SK-N-SH treated with all-trans-retinoic acid at 6 μM for 48 hours (cell line): ENCODE results near the gene SUOX.

Source experiments
- ATAC-seq: fragments of 200-7000 bp; cut with Tn5 transposase; 3 replicates; pipeline ENCODE4 v1.9.1; 2020; ENCODE audit warnings: mild to moderate bottlenecking, moderate library complexity
- ARNTL ChIP-seq: fragments of 450-650 bp; formaldehyde crosslinking; IDR thresholded peaks from 2 replicates; pipeline ENCODE4 v1.5.0; 2020; ENCODE audit warnings: low read depth, mild to moderate bottlenecking, moderate library complexity, borderline replicate concordance
- BACH2 ChIP-seq: fragments of 250-450 bp; sonication (Bioruptor Pico); IDR thresholded peaks from 2 replicates; pipeline ENCODE4 v1.9.0; 2021; ENCODE audit warnings: mild to moderate bottlenecking, borderline replicate concordance
- CREB5 ChIP-seq: fragments of 250-450 bp; sonication (Bioruptor Pico); IDR thresholded peaks from 2 replicates; pipeline ENCODE4 v1.5.1; 2020; ENCODE audit warnings: low read depth, mild to moderate bottlenecking, moderate library complexity
- CSDC2 ChIP-seq: fragments of 250-450 bp; sonication (Bioruptor Pico); IDR thresholded peaks from 2 replicates; pipeline ENCODE4 v1.5.0; 2020; ENCODE audit warnings: mild to moderate bottlenecking, moderate library complexity
- CSRNP3 ChIP-seq: fragments of 250-450 bp; sonication (Bioruptor Pico); IDR thresholded peaks from 2 replicates; pipeline ENCODE4 v1.5.1; 2021; ENCODE audit warnings: mild to moderate bottlenecking, moderate library complexity
- ESRRG ChIP-seq: fragments of 250-450 bp; sonication (Bioruptor Pico); IDR thresholded peaks from 2 replicates; pipeline ENCODE4 v1.6.1; 2021; ENCODE audit warnings: mild to moderate bottlenecking
- ISL1 ChIP-seq: fragments of 250-450 bp; sonication (Bioruptor Pico); IDR thresholded peaks from 2 replicates; pipeline ENCODE4 v2.1.2; 2022; ENCODE audit warnings: mild to moderate bottlenecking, moderate library complexity
- OSR1 ChIP-seq: fragments of 250-450 bp; sonication (Bioruptor Pico); IDR thresholded peaks from 2 replicates; pipeline ENCODE4 v1.8.0; 2022; ENCODE audit warnings: moderate library complexity, mild to moderate bottlenecking, inconsistent platforms
- POU6F1 ChIP-seq: fragments of 250-450 bp; sonication (Bioruptor Pico); IDR thresholded peaks from 2 replicates; pipeline ENCODE4 v1.8.0; 2021; ENCODE audit warnings: low read depth, mild to moderate bottlenecking, moderate library complexity, borderline replicate concordance
- PPARA ChIP-seq: fragments of 250-450 bp; sonication (Bioruptor Pico); IDR thresholded peaks from 2 replicates; pipeline ENCODE4 v1.5.0; 2020; ENCODE audit warnings: mild to moderate bottlenecking, borderline replicate concordance
- RARB ChIP-seq: fragments of 250-450 bp; sonication (Bioruptor Pico); IDR thresholded peaks from 2 replicates; pipeline ENCODE4 v1.8.0; 2021; ENCODE audit warnings: mild to moderate bottlenecking, moderate library complexity
- SNAI2 ChIP-seq: fragments of 250-450 bp; sonication (Bioruptor Pico); IDR thresholded peaks from 2 replicates; pipeline ENCODE4 v1.5.0; 2020; ENCODE audit warnings: mild to moderate bottlenecking, moderate library complexity
- TOX ChIP-seq: fragments of 250-450 bp; sonication (Bioruptor Pico); IDR thresholded peaks from 2 replicates; pipeline ENCODE4 v1.8.0; 2021; ENCODE audit warnings: mild to moderate bottlenecking, moderate library complexity, borderline replicate concordance
- TSHZ2 ChIP-seq: fragments of 250-450 bp; sonication (Bioruptor Pico); IDR thresholded peaks from 2 replicates; pipeline ENCODE4 v1.5.0; 2020; ENCODE audit warnings: mild to moderate bottlenecking, moderate library complexity
- ZC3H10 ChIP-seq: fragments of 250-450 bp; sonication (Bioruptor Pico); IDR thresholded peaks from 2 replicates; pipeline ENCODE4 v1.5.1; 2021; ENCODE audit warnings: mild to moderate bottlenecking, moderate library complexity
- ZFP3 ChIP-seq: fragments of 250-450 bp; sonication (Bioruptor Pico); IDR thresholded peaks from 2 replicates; pipeline ENCODE4 v1.5.0; 2020; ENCODE audit warnings: mild to moderate bottlenecking, moderate library complexity
- ZFP30 ChIP-seq: fragments of 450-650 bp; formaldehyde crosslinking; IDR thresholded peaks from 2 replicates; pipeline ENCODE4 v1.5.0; 2022; ENCODE audit warnings: mild to moderate bottlenecking, moderate library complexity
- ZNF565 ChIP-seq: fragments of 450-650 bp; formaldehyde crosslinking; conservative IDR thresholded peaks from 2 replicates; pipeline ENCODE4 v1.5.0; 2020; ENCODE audit warnings: low read depth, mild to moderate bottlenecking, moderate library complexity
- ZNF70 ChIP-seq: fragments of 450-650 bp; formaldehyde crosslinking; IDR thresholded peaks from 2 replicates; pipeline ENCODE4 v1.5.0; 2020; ENCODE audit warnings: mild to moderate bottlenecking, moderate library complexity
- ZNF8 ChIP-seq: fragments of 450-650 bp; formaldehyde crosslinking; IDR thresholded peaks from 2 replicates; pipeline ENCODE4 v1.5.0; 2020; ENCODE audit warnings: mild to moderate bottlenecking, moderate library complexity

The SUOX gene

GRCh38 chr12:56029166-56029519 lies 32.1 kb downstream of the SUOX start:
- TF ChIP-seq ZFP3 (no peak), PPARA (no peak), ZC3H10 (CRISPR knock-in tag) (no peak), SNAI2 (no peak), ZFP30 (no peak), TSHZ2 (no peak)
- ATAC-seq: peak; percentile 26; the same call in 2 of the 3 replicates

- no peak for TF ChIP-seq TOX (CRISPR knock-in tag)
- no peak for TF ChIP-seq ZC3H10 (CRISPR knock-in tag)
- no peak for TF ChIP-seq ZNF8 (CRISPR knock-in tag)
- TF ChIP-seq ISL1 (CRISPR knock-in tag): no peak
- TF ChIP-seq PPARA: no peak
- TF ChIP-seq ZNF565: no peak
- no peak for TF ChIP-seq ESRRG (CRISPR knock-in tag)
- TF ChIP-seq ZNF70 (CRISPR knock-in tag): no peak
- TF ChIP-seq ZFP30: no peak
- TF ChIP-seq POU6F1 (CRISPR knock-in tag): no peak
- TF ChIP-seq ARNTL (CRISPR knock-in tag): no peak
- TF ChIP-seq SNAI2: no peak
- no peak for TF ChIP-seq RARB (CRISPR knock-in tag)
- peak; percentile 97 for ATAC-seq
These were observed 32.7 kb downstream of the SUOX start for GRCh38 chr12:56029666-56030293.

GRCh38 chr12:56031987-56032386 lies 34.9 kb downstream of the SUOX start:
- no peak for TF ChIP-seq ZNF565
- TF ChIP-seq POU6F1 (CRISPR knock-in tag): no peak
- TF ChIP-seq ARNTL (CRISPR knock-in tag): no peak
- TF ChIP-seq ZNF8 (CRISPR knock-in tag): no peak
- no peak for TF ChIP-seq PPARA
- TF ChIP-seq TOX (CRISPR knock-in tag): no peak
- no peak for TF ChIP-seq TSHZ2
- no peak for TF ChIP-seq ZFP3
- TF ChIP-seq ZFP30: no peak
- TF ChIP-seq OSR1 (CRISPR knock-in tag): no peak
- TF ChIP-seq BACH2 (CRISPR knock-in tag): no peak
- TF ChIP-seq ISL1 (CRISPR knock-in tag): no peak
- no peak for TF ChIP-seq ZNF70 (CRISPR knock-in tag)
- TF ChIP-seq CSRNP3 (CRISPR knock-in tag): no peak
- TF ChIP-seq ZC3H10 (CRISPR knock-in tag): no peak
- TF ChIP-seq CSDC2 (CRISPR knock-in tag): no peak
- TF ChIP-seq ESRRG (CRISPR knock-in tag): no peak
- no peak for TF ChIP-seq SNAI2
- TF ChIP-seq CREB5 (CRISPR knock-in tag): no peak
- TF ChIP-seq RARB (CRISPR knock-in tag): no peak

More at GRCh38 chr12:56031987-56032386, 34.9 kb downstream of the SUOX start:
- no peak for ATAC-seq
